HG02981 (cell line): ENCODE measurements around the gene RAD51B.

Source experiments
- ATAC-seq: cut with Tn5 transposase; IDR thresholded peaks from one replicate; pipeline ENCODE4 v1.9.1; 2021; ENCODE audit warnings: mild to moderate bottlenecking, moderate library complexity; ENCODE audit not compliant: unreplicated experiment

The RAD51B gene

GRCh38 chr14:67833403-67833802, 13.8 kb downstream of the RAD51B start:
- ATAC-seq: no peak

GRCh38 chr14:67835596-67835995, 16.0 kb downstream of the RAD51B start:
- no peak for ATAC-seq

- no peak for ATAC-seq
Observed at GRCh38 chr14:67837011-67837624, 17.5 kb downstream of the RAD51B start.

GRCh38 chr14:67846029-67846610, 26.5 kb downstream of the RAD51B start:
- ATAC-seq: no peak

GRCh38 chr14:67850066-67850830, 30.7 kb downstream of the RAD51B start:
- ATAC-seq: no peak

GRCh38 chr14:67851785-67852410, 32.3 kb downstream of the RAD51B start:
- ATAC-seq: no peak

- ATAC-seq: no peak
Observed at GRCh38 chr14:67852926-67853604, 33.5 kb downstream of the RAD51B start.

GRCh38 chr14:67853715-67854114, 34.1 kb downstream of the RAD51B start:
- no peak for ATAC-seq

- no peak for ATAC-seq
Observed at GRCh38 chr14:67856827-67857226, 37.2 kb downstream of the RAD51B start.

GRCh38 chr14:67857778-67858350, 38.3 kb downstream of the RAD51B start:
- ATAC-seq: no peak

GRCh38 chr14:67859169-67859749, 39.7 kb downstream of the RAD51B start:
- ATAC-seq: no peak

GRCh38 chr14:67863223-67863622, 43.6 kb downstream of the RAD51B start:
- ATAC-seq: no peak

GRCh38 chr14:67875175-67876006, 55.8 kb downstream of the RAD51B start:
- no peak for ATAC-seq

- no peak for ATAC-seq
Observed at GRCh38 chr14:67879026-67879425, 59.4 kb downstream of the RAD51B start.

- peak; percentile 95 for ATAC-seq
Observed at GRCh38 chr14:67881225-67881624, 61.6 kb downstream of the RAD51B start.

- ATAC-seq: no peak
Observed at GRCh38 chr14:67882986-67883555, 63.5 kb downstream of the RAD51B start.

- no peak for ATAC-seq
Observed at GRCh38 chr14:67883717-67884116, 64.1 kb downstream of the RAD51B start.

GRCh38 chr14:67886191-67886590, 66.6 kb downstream of the RAD51B start:
- ATAC-seq: no peak

GRCh38 chr14:67887478-67887877, 67.9 kb downstream of the RAD51B start:
- no peak for ATAC-seq
